ENCODE data around the gene ZNF474.

The ZNF474 gene

GRCh38 chr5:122183098-122183787 is 53.9 kb downstream of the ZNF474 start:
- FAIRE-seq = no peak

- no peak for FAIRE-seq
Observed at GRCh38 chr5:122183788-122184170, 54.4 kb downstream of the ZNF474 start.

GRCh38 chr5:122184676-122185255 is 55.4 kb downstream of the ZNF474 start:
- FAIRE-seq = no peak

GRCh38 chr5:122187426-122187825 is 58.1 kb downstream of the ZNF474 start:
- FAIRE-seq = no peak

- FAIRE-seq = no peak
Observed at GRCh38 chr5:122190156-122190555, 60.8 kb downstream of the ZNF474 start.

GRCh38 chr5:122192497-122193496 is 63.5 kb downstream of the ZNF474 start:
- FAIRE-seq = peak; percentile 93

GRCh38 chr5:122195802-122196394 is 66.6 kb downstream of the ZNF474 start:
- no peak for FAIRE-seq

GRCh38 chr5:122199146-122199545 is 69.8 kb downstream of the ZNF474 start:
- no peak for FAIRE-seq

- no peak for FAIRE-seq
Observed at GRCh38 chr5:122200450-122200849, 71.1 kb downstream of the ZNF474 start.

GRCh38 chr5:122200865-122201264 is 71.5 kb downstream of the ZNF474 start:
- no peak for FAIRE-seq

GRCh38 chr5:122201365-122201764 is 72.0 kb downstream of the ZNF474 start:
- no peak for FAIRE-seq

GRCh38 chr5:122202952-122203351 is 73.6 kb downstream of the ZNF474 start:
- FAIRE-seq = no peak

Data from A204.1 (cell line).